ENCODE results near the gene TEDC1.

- no peak for TF ChIP-seq CTCF (IDR thresholded peaks at IDR 0.05)
- no peak for TF ChIP-seq POLR2A (IDR thresholded peaks at IDR 0.05)
These were observed 29.1 kb downstream of the TEDC1 start for GRCh38 chr14:105519946-105520698.

Data from testis (tissue), 2 donors.